Measurements from ENCODE around the gene RMND5A. TPM values are rescaled to one million over a fixed set of nuclear protein-coding genes. Genes with fewer than 3 reads are reported as not detected.

Gene RMND5A
- total RNA-seq, 2 donors from 2014 or later, result 45.4 to 49.3 TPM

DNA sequence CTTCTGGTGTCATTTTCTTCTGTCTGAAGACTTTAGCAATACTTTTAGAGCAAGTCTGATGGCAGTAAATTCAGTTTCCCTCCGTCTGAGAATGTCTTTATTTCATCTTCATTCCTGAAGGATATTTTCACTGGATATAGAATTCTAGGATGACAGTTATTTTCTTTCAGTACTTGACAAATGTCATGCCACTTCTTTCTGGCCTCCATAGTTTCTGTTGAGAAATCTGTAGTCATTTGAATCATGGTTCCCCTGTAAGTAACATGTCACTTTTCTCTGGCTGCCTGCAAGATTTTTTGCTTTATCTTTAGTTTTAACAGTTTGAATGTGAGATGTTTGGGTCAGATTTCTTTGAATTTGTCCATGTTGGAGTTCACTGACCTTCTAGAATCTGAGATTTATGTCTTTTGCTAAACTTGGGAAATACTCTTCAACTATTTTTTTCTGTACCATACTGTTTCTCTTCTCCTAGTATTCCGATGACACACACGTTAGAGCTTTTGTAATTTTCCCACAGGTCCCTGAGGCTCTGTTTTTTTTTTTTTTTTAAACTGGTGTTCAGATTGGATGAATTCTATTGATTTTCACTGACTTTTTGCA is 30.2 kb downstream of the RMND5A start:
- Mint-ChIP-seq H3K4me1 (peaks cover 9% of the 10 kb centered on the region), H3K36me3 (ENCODE audit: low read depth) (peaks cover 61% of the 10 kb centered on the region), H3K4me3 (no peak overlapping the region), H3K27ac (no peak overlapping the region), H3K27me3 (ENCODE audit: insufficient read depth) (no peaks in the 10 kb centered on the region), H3K9me3 (peaks cover 16% of the 10 kb centered on the region)
- no peak for DNase-seq
- Histone ChIP-seq H3K4me1 (ENCODE audit: control insufficient read depth, insufficient read depth, low read length) (no peaks in the 10 kb centered on the region), H3K36me3 (ENCODE audit: control insufficient read depth, insufficient read depth, low read length) (peaks cover 45% of the 10 kb centered on the region), H3K9me3 (ENCODE audit: control insufficient read depth, low read length) (peaks cover 28% of the 10 kb centered on the region), H3K4me3 (ENCODE audit: low read length) (no peak overlapping the region), H3K27me3 (ENCODE audit: control insufficient read depth, insufficient read depth, low read length, poor library complexity, severe bottlenecking) (no peaks in the 10 kb centered on the region), H3K27ac (ENCODE audit: low read depth, low read length) (no peak overlapping the region), H3K9ac (ENCODE audit: extremely low read depth, low read length, poor library complexity, severe bottlenecking) (no peak overlapping the region)
- WGBS, 2 experiments (ENCODE audit: insufficient coverage in 1 of 2, insufficient read length in 1 of 2), result 80 to 88% methylated on average over 1 to 3 of the region's 3 CpGs
- TF ChIP-seq, protein P1, sequence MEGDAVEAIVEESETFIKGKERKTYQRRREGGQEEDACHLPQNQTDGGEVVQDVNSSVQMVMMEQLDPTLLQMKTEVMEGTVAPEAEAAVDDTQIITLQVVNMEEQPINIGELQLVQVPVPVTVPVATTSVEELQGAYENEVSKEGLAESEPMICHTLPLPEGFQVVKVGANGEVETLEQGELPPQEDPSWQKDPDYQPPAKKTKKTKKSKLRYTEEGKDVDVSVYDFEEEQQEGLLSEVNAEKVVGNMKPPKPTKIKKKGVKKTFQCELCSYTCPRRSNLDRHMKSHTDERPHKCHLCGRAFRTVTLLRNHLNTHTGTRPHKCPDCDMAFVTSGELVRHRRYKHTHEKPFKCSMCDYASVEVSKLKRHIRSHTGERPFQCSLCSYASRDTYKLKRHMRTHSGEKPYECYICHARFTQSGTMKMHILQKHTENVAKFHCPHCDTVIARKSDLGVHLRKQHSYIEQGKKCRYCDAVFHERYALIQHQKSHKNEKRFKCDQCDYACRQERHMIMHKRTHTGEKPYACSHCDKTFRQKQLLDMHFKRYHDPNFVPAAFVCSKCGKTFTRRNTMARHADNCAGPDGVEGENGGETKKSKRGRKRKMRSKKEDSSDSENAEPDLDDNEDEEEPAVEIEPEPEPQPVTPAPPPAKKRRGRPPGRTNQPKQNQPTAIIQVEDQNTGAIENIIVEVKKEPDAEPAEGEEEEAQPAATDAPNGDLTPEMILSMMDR (conservative IDR thresholded peaks at IDR 0.05), result no peak

- no peak overlapping the region for H3K27ac ChIP-seq (ENCODE audit: low read depth, low read length)
- H3K9me3 ChIP-seq (ENCODE audit: control insufficient read depth, low read length), result peaks cover 28% of the 10 kb centered on the region
- H3K4me3 ChIP-seq (ENCODE audit: low read length), result no peak overlapping the region
- DNase-seq, result no peak
- Mint-ChIP-seq H3K27ac (no peak overlapping the region), H3K9me3 (peaks cover 16% of the 10 kb centered on the region), H3K36me3 (ENCODE audit: low read depth) (peaks cover 72% of the 10 kb centered on the region), H3K4me1 (peaks cover 5% of the 10 kb centered on the region), H3K4me3 (no peak overlapping the region), H3K27me3 (ENCODE audit: insufficient read depth) (no peaks in the 10 kb centered on the region)
- WGBS, 2 experiments (ENCODE audit: insufficient coverage in 1 of 2, insufficient read length in 1 of 2), result 94 to 100% methylated on average over 1 of the region's 1 CpG
- peaks cover 45% of the 10 kb centered on the region for H3K36me3 ChIP-seq (ENCODE audit: control insufficient read depth, insufficient read depth, low read length)
- H3K4me1 ChIP-seq (ENCODE audit: control insufficient read depth, insufficient read depth, low read length), result no peaks in the 10 kb centered on the region
- H3K9ac ChIP-seq (ENCODE audit: extremely low read depth, low read length, poor library complexity, severe bottlenecking), result no peak overlapping the region
- TF ChIP-seq, protein P1 (conservative IDR thresholded peaks at IDR 0.05), result no peak
- no peaks in the 10 kb centered on the region for H3K27me3 ChIP-seq (ENCODE audit: control insufficient read depth, insufficient read depth, low read length, poor library complexity, severe bottlenecking)
Measured at GRCh38 chr2:86751778-86752177, 31.7 kb downstream of the RMND5A start.

DNA sequence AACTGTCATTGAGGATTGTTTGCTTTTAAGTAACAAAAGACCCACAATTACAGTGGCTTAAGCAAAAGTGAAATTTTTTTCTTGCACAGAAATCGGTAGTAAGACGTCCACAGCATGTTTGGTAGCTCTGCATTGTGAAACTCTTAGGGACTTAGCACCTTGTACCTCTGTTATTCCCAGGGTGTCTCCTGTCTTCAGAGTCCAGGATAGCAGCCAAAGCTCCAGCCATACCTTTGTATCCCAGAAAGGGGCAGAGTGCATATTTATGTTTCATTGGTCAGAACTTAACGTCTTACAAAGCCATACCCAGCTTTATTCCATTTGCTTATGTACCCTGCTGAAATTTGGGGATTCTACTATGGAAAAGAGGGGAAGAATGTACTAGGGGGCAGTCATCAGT is 32.8 kb downstream of the RMND5A start:
- DNase-seq, result no peak
- Histone ChIP-seq H3K4me1 (ENCODE audit: control insufficient read depth, insufficient read depth, low read length) (no peaks in the 10 kb centered on the region), H3K27ac (ENCODE audit: low read depth, low read length) (no peak overlapping the region), H3K4me3 (ENCODE audit: low read length) (no peak overlapping the region), H3K9ac (ENCODE audit: extremely low read depth, low read length, poor library complexity, severe bottlenecking) (no peak overlapping the region), H3K27me3 (ENCODE audit: control insufficient read depth, insufficient read depth, low read length, poor library complexity, severe bottlenecking) (no peaks in the 10 kb centered on the region), H3K9me3 (ENCODE audit: control insufficient read depth, low read length) (peaks cover 28% of the 10 kb centered on the region), H3K36me3 (ENCODE audit: control insufficient read depth, insufficient read depth, low read length) (peaks cover 45% of the 10 kb centered on the region)
- TF ChIP-seq, protein P1 (conservative IDR thresholded peaks at IDR 0.05), result no peak
- Mint-ChIP-seq H3K4me3 (no peak overlapping the region), H3K27ac (no peak overlapping the region), H3K27me3 (ENCODE audit: insufficient read depth) (no peaks in the 10 kb centered on the region), H3K9me3 (peaks cover 16% of the 10 kb centered on the region), H3K36me3 (ENCODE audit: low read depth) (peaks cover 77% of the 10 kb centered on the region), H3K4me1 (no peaks in the 10 kb centered on the region)
- WGBS, 2 experiments (ENCODE audit: insufficient coverage in 1 of 2, insufficient read length in 1 of 2), result 98 to 100% methylated on average over 2 to 3 of the region's 3 CpGs
